HG03103 (cell line): Measurements from ENCODE around the gene IDE.
"Not testable (repeated sequence)": the region's sequence is repeated elsewhere in the genome, so short reads cannot be mapped to it uniquely, and the experiment has no call there.

Source experiments
- ATAC-seq: cut with Tn5 transposase; IDR thresholded peaks from one replicate; pipeline ENCODE4 v1.9.1; 2021; ENCODE audit warnings: low read depth; ENCODE audit not compliant: unreplicated experiment

IDE gene

DNA sequence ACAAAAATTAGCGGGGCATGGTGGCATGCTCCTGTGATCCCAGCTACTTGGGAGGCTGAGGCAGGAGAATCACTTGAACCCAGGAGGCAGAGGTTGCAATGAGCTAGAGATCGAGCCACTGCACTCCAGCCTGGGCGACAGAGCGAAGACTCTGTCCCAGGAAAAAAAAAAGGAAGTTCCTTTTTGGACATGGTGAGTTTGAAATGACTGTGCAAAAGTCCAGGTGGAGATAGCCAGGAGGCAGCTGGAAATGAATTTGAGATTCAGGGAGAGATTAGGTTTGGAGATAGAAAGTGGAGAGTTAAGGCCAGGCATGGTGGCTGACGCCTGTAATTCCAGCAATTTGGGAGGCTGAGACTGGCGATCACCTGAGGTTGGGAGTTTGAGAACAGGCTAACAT, 143.8 kb downstream of the IDE start:
- no peak for ATAC-seq

DNA sequence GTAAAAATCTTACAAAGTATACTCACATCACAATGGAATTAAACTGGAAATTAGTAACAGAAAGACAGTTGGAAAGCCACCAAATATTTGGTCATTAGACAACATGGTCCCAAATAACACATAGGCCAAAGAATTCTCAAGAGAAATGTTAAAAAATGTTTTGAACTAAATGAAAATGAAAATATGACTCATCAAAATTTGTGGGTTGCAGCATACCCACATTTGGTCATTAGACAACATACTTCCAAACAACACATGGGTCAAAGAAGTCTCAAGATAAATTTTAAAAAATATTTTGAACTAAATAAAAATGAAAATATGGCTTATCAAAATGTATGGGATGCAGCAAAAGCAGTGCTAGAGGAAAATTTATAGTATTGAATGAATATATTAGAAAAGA, 152.3 kb downstream of the IDE start:
- no peak for ATAC-seq

DNA sequence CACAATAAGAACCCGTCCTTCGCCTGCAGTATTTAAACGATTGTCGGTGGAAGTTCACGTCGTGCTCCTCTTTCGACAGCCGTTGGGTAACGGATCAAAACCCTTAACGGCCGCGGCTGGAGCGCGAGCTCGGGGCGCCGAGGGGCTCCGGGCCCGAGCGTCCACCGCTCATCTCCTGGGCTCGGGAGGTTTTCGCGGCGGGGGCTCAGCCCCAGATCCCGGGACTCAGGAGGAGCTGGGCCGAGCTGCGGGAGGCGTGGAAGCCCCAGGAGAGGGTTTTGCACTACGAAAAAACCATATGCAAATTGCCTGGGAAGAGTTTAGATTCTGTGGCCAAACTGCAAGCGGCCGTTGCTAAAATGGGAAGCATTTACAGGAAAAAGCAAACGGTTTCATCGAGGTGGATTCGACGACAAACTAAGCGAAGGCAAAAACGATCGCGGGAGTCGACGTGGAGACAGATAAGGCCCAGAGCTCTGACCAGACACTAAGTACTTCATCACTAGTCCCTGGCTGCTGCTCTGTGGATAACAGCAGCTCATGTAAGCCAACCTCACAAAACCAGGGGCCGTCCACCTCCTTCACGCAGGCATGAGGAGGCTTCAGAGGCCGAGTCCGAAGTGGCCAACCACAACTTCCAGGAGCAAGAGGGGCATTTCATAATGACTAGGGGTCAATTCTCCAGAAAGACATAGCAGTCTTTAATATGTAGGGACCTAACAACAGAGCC, 153.2 kb downstream of the IDE start:
- ATAC-seq = no peak

DNA sequence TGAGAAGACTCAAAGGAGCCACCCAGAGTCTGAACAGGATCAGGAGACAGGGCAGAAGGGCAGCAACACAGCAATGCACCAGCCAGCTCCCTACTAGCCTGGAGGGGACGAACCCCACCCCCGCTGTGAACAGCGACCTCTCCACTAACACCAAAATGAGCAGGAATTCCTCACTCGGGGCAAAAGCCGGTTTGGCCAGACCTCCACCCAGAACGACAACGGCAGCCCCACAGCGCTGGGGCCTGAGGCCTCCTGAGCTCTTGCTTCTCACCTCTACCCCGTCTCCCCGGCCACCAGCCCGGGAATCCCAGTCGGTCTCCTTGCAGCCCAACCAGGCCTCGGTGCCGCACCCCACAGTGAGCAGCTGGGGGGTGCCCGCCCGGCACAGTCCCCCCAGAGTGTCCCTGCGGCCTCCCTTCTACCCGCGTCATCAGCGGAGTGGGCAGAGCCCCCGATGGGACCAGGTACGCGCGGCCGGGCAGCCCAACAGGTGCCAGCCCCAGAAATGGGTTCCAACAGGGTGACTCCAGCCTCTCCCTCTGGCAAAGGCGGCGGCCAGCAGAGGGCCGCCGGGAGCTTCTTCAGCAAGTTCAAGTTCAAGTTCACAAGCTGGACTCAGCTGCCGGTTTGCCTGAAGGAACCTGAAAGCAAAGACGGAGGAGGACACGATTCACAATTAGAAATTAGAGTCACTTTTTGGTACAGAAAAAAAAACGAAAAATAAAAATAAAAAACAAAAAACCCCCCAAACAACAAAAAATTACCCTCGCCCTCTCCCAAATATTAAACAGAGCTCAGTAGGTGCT, 153.9 kb downstream of the IDE start:
- no peak for ATAC-seq

DNA sequence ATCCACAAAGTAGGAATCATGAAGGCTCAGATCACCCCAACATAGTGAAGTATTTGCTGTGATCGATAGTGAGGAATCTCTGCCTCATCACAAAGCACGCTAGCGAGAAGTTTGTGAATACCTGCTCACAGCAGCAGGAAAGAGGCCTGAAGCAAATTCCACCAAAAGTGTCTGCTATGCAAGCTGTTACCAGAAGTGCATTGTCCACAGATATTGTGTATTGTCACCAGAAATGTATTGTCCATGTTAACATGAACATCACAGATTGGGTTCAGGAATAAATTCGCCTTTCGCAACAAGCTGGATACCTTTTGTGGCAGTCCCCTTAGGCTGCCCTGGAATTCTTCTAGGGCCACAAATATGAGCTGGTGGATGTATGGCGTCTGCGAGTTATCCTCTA, 155.0 kb downstream of the IDE start:
- no peak for ATAC-seq

DNA sequence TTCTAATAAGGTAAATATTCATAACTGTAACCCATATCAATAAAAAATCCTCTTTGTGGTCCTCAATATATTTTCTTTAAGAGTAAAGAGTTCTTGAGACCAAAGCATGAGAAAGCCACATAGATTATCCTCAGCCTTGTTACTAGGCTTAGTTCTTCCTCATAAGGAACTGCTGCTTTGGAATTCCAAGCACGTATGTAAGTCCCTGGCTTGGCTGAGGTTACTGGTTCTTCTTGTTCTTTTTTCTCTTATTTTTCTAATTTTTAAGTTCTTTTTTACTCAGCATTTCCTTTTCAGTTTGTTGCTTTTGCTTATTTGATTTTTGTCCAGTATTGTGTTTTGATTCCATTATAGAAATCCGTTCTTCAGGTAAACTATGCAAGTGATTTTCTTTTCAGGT, 155.7 kb downstream of the IDE start:
- ATAC-seq = no peak

DNA sequence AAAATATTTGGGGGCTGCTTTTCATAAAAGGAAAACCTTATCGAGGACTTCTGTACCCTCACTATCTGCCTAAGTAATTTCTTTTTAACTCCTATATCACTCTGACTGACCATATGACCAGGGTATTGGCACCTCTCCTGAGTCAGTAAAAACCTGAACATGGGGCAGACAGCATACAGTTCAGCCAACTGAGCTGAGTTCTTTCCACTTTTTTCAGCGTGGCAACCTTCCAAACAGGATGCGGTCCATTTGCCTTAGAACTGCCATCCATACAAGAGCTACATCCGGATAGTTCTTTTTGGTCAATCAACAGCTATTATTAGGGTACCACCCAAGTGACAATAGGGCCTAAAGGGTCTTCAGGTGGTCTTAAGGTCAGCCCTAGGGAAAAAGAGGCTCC, 160.4 kb downstream of the IDE start:
- no peak for ATAC-seq

DNA sequence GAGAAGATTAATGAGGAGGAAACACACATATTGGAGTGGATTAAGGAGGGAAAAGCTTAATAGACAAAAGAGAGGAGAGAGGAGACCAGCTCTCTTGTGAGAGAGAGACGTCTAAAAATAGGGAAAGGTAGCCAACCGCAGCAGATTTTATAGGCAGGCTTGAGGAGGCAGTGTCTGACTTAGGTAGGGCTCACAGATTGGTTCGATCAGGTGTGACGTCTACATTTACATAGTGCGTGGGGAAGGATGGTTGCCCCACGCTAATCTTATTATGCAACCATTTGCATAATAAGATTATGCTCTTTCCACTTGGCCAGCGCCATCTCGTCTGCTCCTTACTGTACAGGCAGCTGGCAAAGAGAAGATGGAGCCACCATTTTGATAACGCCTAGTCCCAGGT, 160.9 kb downstream of the IDE start:
- ATAC-seq = no peak

DNA sequence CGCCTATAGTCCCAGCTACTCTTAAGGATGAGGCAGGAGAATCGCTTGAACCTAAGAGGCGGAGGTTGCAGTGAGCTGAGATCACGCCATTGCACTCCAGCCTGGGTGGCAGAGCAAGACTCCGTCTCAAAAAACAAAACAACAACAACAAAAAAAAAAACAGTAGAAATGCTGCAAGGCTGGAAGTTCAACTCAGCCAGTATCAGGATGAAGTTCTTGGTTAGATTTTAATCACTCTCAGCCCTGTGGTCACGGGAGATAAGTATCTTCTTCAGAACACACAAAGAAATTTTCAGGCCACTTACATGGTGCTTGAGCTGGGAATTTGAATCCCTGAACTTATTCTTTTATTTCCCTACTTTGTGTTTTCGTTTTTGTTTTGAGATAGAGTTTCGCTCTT, 162.5 kb downstream of the IDE start:
- ATAC-seq = no peak

DNA sequence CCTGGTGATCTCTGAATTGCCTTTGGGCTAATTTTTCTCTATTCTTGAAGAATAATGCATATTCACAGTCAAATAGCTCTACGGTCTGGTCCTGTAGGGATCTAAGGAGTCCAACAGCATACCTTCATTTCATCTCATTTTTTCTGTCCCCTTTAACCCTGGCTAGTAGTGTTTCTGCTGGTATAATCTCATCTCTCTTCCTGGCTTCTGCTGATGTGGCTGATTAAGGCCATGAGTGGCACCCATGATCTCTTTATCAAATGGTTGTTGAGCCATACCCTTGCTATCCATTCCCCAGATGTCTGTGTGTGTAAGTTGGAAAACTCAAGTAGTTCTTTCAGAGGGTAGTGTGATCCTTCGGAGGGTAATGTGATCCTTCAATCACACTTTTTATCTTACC, 163.4 kb downstream of the IDE start:
- ATAC-seq = no peak

DNA sequence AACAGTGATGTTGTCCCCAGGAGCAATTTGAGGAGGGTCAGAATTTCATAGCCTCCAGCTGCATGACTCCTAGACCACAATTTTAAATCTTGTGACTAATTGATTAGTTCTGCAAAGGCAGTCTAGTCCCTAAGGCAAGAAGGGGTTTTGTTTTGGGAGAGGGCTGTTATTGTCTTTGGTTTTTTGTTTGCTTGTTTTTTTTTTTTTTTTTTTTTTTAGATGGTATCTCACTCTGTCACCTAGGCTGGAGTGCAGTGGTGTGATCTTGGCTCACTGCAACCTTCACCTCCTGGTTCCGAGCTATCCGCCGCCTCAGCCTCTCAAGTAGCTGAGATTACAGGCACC, 165.9 kb downstream of the IDE start:
- ATAC-seq = no peak

DNA sequence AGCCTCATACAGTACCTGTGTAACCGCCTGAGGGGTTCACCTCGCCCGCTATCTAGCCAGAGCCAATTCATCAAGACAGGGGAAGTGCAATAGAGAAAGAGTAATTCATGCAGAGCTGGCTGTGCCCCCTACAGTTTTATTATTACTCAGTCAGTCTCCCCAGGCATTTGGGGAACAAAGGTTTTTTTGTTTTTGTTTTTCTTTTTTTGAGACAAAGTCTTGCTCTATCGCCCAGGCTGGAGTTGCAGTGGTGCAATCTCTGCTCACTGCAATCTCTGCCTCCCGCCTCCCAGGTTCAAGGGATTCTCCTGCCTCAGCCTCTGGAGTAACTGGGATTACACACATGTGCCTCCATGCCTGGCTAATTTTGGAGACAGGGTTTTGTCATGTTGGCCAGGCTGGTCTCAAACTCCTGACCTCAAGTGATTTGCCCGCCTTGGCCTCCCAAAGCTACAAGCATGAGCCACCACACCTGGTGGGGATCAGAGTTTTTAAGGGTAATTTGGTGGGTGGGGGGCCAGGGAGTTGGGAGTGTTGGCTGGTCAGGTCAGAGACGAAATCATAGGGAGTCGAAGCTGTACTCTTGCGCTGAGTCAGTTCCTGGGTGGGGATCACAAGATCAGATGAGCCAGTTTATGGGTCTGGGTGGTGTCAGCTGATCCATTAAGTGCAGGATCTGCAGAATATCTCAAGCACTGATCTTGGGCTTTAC, 166.4 kb downstream of the IDE start:
- no peak for ATAC-seq

DNA sequence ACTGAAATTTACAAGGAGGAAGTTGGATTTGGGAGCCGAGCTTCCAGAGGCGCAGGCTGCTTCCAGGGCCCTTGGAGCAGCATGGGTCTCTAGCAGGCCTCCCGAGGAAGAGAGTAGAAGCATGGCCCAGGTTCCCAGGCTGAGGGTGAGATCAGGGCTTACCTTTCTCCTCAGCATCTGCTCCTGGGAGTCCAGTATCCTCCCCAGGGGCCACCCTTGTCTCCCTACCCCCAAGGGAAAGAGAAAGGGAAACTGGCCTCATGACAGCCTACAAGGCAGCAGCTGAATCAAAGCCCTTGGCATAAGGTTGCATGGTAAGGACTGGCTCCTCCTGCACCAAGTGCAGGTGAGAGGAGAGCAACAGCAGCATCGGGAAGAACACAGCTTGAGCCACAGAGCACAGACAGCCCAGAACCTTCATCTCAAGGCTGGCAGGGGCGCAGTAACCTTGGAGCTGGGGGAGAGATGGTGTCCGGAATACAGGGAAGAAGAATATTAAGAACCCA, 168.4 kb downstream of the IDE start:
- no peak for ATAC-seq

DNA sequence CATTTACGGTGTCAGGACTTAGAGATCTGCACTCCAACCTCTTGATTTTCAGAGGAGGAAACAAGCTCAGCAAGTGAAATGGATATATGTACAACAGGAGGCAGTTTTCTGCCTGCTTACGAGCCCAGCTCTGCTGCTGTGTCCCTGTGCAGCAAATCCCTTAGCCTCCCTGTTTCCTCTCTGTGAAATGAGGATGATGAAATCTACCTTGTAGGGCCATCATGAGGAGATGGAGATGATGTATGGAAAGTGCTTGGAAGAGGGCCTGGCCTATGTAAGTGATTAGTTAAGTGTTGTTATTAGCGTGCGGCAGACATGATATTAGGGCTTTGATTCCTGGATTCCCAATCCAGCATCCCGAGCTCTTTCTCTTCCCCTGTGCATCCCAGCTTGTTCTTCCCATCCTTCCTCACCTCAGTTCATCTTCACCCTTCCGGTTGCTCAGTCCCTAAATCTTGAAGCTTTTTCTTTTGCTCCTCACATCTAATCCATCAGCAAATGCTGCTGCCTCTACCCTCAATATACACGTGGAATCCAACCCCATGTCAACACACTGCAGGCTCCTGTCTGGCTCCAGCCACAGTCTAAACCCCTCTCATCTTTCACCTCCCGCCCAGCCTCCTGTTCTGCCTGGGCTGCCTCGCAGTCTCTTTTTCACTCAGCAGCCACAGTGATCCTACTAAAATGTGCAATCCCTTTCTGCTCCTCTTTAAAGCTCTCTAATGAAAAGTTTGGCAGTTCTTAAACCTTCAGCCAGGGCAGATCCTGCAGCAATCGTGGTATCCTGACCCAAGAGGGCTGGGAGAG, 169.1 kb downstream of the IDE start:
- ATAC-seq = no peak

DNA sequence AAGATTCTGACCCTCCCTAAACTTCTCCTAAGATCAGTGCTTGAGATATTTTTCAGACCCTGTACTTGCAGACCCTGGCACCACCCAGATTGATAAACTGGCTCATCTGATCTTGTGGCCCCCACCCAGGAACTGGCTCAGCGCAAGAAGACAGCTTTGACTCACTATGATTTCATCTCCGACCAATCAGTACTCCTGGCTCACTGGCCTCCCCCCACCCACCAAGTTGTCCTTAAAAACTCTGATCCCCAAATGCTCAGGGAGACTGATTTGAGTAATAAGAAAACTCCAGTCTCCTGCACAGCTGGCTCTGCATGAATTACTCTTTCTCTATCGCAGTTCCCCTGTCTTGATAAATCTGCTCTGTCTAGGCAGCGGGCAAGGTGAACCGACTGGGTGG, 171.7 kb downstream of the IDE start:
- ATAC-seq = not testable (repeated sequence)
